Gastroesophageal sphincter (tissue), 4 donors: ENCODE measurements around the gene DNAL1. TPM values are rescaled to one million over a fixed set of nuclear protein-coding genes. Genes with fewer than 3 reads are reported as not detected.

Experiments used
- ATAC-seq: fragments of 150-250 bp; one replicate; pipeline ENCODE4 v1.9.1; 2016; ENCODE audit warnings: mild to moderate bottlenecking, moderate library complexity
- H3K27ac ChIP-seq, 4 donors: fragments of 200-600 bp; sonication (generic) in 3 of 4; 1 replicate in 3 of 4; 2 replicates in 1 of 4; pipeline ENCODE4 v1.5.1; 2016 to 2019
- H3K27me3 ChIP-seq: fragments of 200-600 bp; sonication (generic); one replicate; pipeline ENCODE4 v1.5.1; 2019
- H3K36me3 ChIP-seq, 2 donors: fragments of 200-600 bp; sonication (generic); one replicate each; pipeline ENCODE4 v1.5.1; 2019; ENCODE audit warnings: control low read depth in 1 of 2
- H3K4me1 ChIP-seq, 3 donors: fragments of 200-600 bp; sonication (generic); 1 replicate in 2 of 3; 2 replicates in 1 of 3; pipeline ENCODE4 v1.5.1; 2016 to 2019; ENCODE audit warnings: control low read depth in 2 of 3
- H3K4me3 ChIP-seq, 2 donors: fragments of 200-600 bp; sonication (generic); one replicate each; pipeline ENCODE4 v1.5.1; 2019; ENCODE audit warnings: mild to moderate bottlenecking in 1 of 2, moderate library complexity in 1 of 2
- H3K9me3 ChIP-seq, 3 donors: fragments of 200-600 bp; sonication (generic); one replicate each; pipeline ENCODE4 v1.5.1; 2017 to 2019; ENCODE audit warnings: control low read depth in 2 of 3
- EP300 ChIP-seq: sonication (generic); formaldehyde crosslinking; IDR thresholded peaks from one replicate; pipeline ENCODE4 v1.6.1; 2017; ENCODE audit warnings: antibody characterized with exemption, mild to moderate bottlenecking
- POLR2A ChIP-seq, 2 donors: fragments of 450-650 bp; IDR thresholded peaks; one replicate each; pipeline ENCODE4 v1.6.1; 2017; ENCODE audit warnings: antibody characterized with exemption in 2 of 2, mild to moderate bottlenecking in 2 of 2, moderate library complexity in 1 of 2
- POLR2AphosphoS5 ChIP-seq: sonication (generic); formaldehyde crosslinking; IDR thresholded peaks from one replicate; pipeline ENCODE4 v1.6.1; 2017; ENCODE audit warnings: antibody characterized with exemption
- WGBS, 2 donors: methylation state at CpG; one replicate each; pipeline ENCODE4 v1.1.5; 2018; ENCODE audit warnings: low coverage in 1 of 2; 5-methylcytosine and 5-hydroxymethylcytosine counted together
- total RNA-seq, 4 donors: library from RNA; depleted of rRNA; stranded (reverse); fragments of >200 nt; gene quantifications; one replicate each; pipeline ENCODE4 v1.1.0, GENCODE V29; 2016
- TF ChIP-seq, protein P1 (sequence below), 4 experiments: fragments of 200-600 bp in 2 of 4; fragments of 450-650 bp in 2 of 4; sonication (generic) in 1 of 4; IDR thresholded peaks; one replicate each; pipeline ENCODE4 v1.5.1; 2017 to 2019; ENCODE audit warnings: antibody characterized with exemption in 4 of 4, mild to moderate bottlenecking in 2 of 4, moderate library complexity in 2 of 4

The DNAL1 gene
- total RNA-seq, 4 donors from 2014 or later, result 8.9 to 18.2 (median 10.4) TPM

DNA sequence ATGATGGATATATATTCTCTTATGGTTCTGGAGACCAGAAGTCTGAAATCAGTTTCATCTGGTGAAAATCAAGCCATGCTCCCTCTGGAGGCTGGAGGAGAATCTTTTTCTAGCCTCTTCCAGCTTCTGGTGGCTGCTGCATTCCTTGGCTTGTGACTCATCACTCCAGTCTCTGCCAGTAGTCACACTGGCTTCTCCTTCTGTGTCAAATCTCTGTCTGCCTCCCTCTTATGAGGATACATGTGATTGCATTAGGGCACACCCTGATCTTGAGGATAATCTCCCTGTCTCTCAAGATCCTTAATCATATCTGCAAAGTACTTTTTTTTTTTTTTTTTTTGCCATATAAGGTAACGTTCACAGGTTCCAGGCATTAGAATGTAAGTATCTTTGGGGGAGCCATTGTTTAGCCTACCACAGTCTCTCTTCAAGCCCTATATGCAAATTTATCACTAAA is 17.7 kb downstream of the DNAL1 start:
- no peak overlapping the region for H3K27ac ChIP-seq
- TF ChIP-seq POLR2A (IDR thresholded peaks at IDR 0.05) (no peak), EP300 (no peak), POLR2AphosphoS5 (peak; percentile 6)
- TF ChIP-seq, protein P1, sequence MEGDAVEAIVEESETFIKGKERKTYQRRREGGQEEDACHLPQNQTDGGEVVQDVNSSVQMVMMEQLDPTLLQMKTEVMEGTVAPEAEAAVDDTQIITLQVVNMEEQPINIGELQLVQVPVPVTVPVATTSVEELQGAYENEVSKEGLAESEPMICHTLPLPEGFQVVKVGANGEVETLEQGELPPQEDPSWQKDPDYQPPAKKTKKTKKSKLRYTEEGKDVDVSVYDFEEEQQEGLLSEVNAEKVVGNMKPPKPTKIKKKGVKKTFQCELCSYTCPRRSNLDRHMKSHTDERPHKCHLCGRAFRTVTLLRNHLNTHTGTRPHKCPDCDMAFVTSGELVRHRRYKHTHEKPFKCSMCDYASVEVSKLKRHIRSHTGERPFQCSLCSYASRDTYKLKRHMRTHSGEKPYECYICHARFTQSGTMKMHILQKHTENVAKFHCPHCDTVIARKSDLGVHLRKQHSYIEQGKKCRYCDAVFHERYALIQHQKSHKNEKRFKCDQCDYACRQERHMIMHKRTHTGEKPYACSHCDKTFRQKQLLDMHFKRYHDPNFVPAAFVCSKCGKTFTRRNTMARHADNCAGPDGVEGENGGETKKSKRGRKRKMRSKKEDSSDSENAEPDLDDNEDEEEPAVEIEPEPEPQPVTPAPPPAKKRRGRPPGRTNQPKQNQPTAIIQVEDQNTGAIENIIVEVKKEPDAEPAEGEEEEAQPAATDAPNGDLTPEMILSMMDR (IDR thresholded peaks at IDR 0.05), result peak in 3 of 4 experiments; percentile 20 to 45 (median 34)
- peak; percentile 91 for ATAC-seq
- no peaks in the 10 kb centered on the region for H3K27me3 ChIP-seq
- H3K4me1 ChIP-seq, result no peaks in the 10 kb centered on the region
- WGBS, 2 donors, result 50% methylated on average over 1 of the region's 1 CpG; no CpG with 5 or more reads in 1 of the 2 donors
- H3K9me3 ChIP-seq, result no peaks in the 10 kb centered on the region
- peaks cover 0 to 61% of the 10 kb centered on the region in 2 donors for H3K36me3 ChIP-seq
- no peak overlapping the region for H3K4me3 ChIP-seq

DNA sequence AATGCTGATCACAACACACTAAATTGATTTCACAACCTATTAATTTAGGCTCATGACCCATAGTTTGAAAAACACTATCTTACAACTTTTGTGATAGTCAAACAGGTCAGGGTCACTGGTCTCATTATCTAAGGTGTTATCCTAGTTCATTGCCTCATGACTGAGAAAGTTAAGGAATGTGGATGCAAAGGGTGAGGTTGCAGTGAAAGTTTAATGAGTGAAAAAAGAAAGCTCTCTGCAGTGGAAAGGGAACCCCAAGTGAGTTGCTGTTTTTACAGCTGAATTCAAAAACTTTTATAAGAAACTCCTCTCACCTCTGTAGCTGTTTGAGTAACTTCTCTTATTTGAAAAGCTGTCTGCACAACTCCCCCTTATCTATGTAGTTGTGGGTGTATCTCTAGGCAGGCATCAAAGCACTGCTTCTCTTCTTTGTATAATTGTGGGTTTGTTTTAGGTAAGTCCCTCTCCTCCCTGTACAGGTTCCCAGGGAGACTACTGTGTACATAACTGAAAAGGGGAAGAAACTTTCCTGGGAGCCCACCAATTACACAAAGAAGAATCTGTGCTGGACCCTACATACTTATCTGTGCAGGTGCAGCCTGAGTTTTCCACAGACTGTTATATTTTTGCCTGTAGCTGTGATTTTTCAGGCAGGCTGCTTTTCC is 18.9 kb downstream of the DNAL1 start:
- Histone ChIP-seq H3K36me3 (peaks cover 0 to 54% of the 10 kb centered on the region in 2 donors), H3K27me3 (no peaks in the 10 kb centered on the region), H3K4me1 (no peaks in the 10 kb centered on the region), H3K9me3 (no peaks in the 10 kb centered on the region), H3K27ac (no peak overlapping the region), H3K4me3 (no peak overlapping the region)
- ATAC-seq, result no peak
- no peak for TF ChIP-seq POLR2AphosphoS5
- no peak for TF ChIP-seq POLR2A (IDR thresholded peaks at IDR 0.05)
- TF ChIP-seq EP300, result no peak
- TF ChIP-seq, protein P1 (IDR thresholded peaks at IDR 0.05), result no peak

DNA sequence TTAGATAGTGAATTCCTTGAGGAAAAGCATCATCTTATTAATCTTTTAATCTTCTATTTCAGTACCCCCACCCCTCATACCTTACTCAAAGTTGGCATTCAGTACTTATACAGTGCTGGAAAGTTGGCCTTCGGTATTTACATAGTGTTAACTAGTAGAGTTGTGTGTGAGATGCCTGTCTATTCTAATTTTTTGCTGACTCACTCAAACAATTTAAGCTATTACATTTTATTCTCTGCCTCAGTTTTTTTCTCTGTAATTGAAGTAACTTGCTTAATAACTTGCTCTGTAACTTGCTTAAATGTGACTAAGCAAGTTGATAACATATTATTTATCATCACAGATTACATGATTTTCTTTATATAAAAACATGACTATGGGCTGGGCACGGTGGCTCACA is 20.3 kb downstream of the DNAL1 start:
- H3K36me3 ChIP-seq, result peaks cover 0 to 40% of the 10 kb centered on the region in 2 donors
- no peak overlapping the region for H3K27ac ChIP-seq
- H3K9me3 ChIP-seq, result no peaks in the 10 kb centered on the region
- no peak for ATAC-seq
- no peaks in the 10 kb centered on the region for H3K4me1 ChIP-seq
- H3K4me3 ChIP-seq, result no peak overlapping the region
- WGBS, 2 donors, result 80 to 100% methylated on average over 1 to 2 of the region's 2 CpGs
- TF ChIP-seq, protein P1 (IDR thresholded peaks at IDR 0.05), result no peak
- TF ChIP-seq POLR2AphosphoS5 (no peak), POLR2A (IDR thresholded peaks at IDR 0.05) (no peak), EP300 (no peak)
- H3K27me3 ChIP-seq, result no peaks in the 10 kb centered on the region

DNA sequence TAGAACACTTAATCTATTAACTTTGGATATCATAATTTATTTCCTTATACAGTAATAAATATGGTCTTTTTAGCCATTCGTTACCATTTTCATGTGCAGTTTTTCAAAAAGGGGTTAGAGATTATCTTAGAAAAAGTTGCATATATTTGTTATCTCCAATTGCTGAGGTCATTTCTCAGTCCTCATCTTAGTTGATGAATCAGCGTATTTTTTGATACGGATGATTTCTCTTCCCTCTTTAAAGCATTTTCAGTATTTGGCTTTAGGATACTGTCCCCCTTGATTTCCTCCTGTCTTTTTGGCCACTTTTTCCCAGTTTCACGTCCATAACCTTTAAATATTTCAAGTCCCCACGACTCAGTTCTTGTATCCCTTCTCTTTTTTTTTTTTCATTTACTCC is 21.8 kb downstream of the DNAL1 start:
- Histone ChIP-seq H3K27me3 (no peaks in the 10 kb centered on the region), H3K36me3 (peaks cover 0 to 28% of the 10 kb centered on the region in 2 donors), H3K4me1 (no peaks in the 10 kb centered on the region), H3K27ac (no peak overlapping the region), H3K4me3 (no peak overlapping the region), H3K9me3 (no peaks in the 10 kb centered on the region)
- no peak for ATAC-seq
- 80 to 84% methylated on average over 2 to 5 of the region's 5 CpGs for WGBS, 2 donors
- TF ChIP-seq, protein P1 (IDR thresholded peaks at IDR 0.05), result no peak
- TF ChIP-seq POLR2A (IDR thresholded peaks at IDR 0.05) (no peak), EP300 (no peak), POLR2AphosphoS5 (no peak)

DNA sequence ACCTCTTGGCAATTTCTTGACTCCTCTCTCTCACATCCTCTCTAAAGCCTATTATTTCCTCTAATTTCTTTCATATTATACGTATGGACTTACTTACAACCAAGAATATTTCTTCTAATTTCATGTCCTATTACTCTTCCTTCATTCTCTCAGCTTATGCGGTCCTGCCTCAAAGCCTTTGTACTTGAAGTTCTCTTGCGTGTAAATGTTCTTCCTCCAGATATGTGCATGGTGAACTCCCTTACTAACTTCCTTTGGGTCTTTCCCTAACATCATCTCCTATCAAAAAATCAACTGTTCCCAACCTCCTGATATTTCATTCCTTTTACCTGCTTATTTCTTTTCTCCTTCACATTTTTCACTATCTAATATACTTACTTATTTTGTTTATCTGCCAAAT is 23.1 kb downstream of the DNAL1 start:
- 78 to 93% methylated on average over 2 to 3 of the region's 3 CpGs for WGBS, 2 donors

More for the DNA sequence above, 23.1 kb downstream of the DNAL1 start:
- Histone ChIP-seq H3K27me3 (no peaks in the 10 kb centered on the region), H3K27ac (no peak overlapping the region), H3K36me3 (peaks cover 0 to 33% of the 10 kb centered on the region in 2 donors), H3K4me1 (no peaks in the 10 kb centered on the region), H3K4me3 (no peak overlapping the region), H3K9me3 (no peaks in the 10 kb centered on the region)
- ATAC-seq, result no peak
- no peak for TF ChIP-seq POLR2AphosphoS5
